Suprapubic skin (tissue), 3 donors: ENCODE results near the gene LYZL2.

Source experiments
- CTCF ChIP-seq, 2 donors: fragments of 200-600 bp in 1 of 2; fragments of 450-650 bp in 1 of 2; sonication (generic) in 1 of 2; IDR thresholded peaks; one replicate each; pipeline ENCODE4 v1.5.1; 2016 to 2019; ENCODE audit warnings: antibody characterized with exemption in 2 of 2, mild to moderate bottlenecking in 1 of 2, moderate library complexity in 1 of 2
- POLR2A ChIP-seq, 2 donors: fragments of 450-650 bp; IDR thresholded peaks; one replicate each; pipeline ENCODE4 v1.6.1; 2017; ENCODE audit warnings: antibody characterized with exemption in 2 of 2, mild to moderate bottlenecking in 2 of 2, moderate library complexity in 2 of 2

GRCh38 chr10:30662814-30663213 is 33.3 kb upstream of the LYZL2 start:
- TF ChIP-seq POLR2A (IDR thresholded peaks at IDR 0.05): no peak
- TF ChIP-seq CTCF (IDR thresholded peaks at IDR 0.05): no peak
